Testis (tissue), 3 donors: ENCODE results near the gene ILKAP. TPM values are rescaled to one million over a fixed set of nuclear protein-coding genes. Genes with fewer than 3 reads are reported as not detected.

Experiments
- DNase-seq: peaks from one replicate; pipeline ENCODE4 v3.0.0-alpha.2; 2019
- H3K27ac ChIP-seq, 2 donors: fragments of 200-600 bp; sonication (generic); one replicate each; pipeline ENCODE4 v1.5.1; 2019
- H3K27me3 ChIP-seq: fragments of 200-600 bp; sonication (generic); one replicate; pipeline ENCODE4 v1.5.1; 2019
- H3K36me3 ChIP-seq: fragments of 200-600 bp; sonication (generic); one replicate; pipeline ENCODE4 v1.5.1; 2017; ENCODE audit warnings: low read depth; ENCODE audit errors: missing control alignments
- H3K4me1 ChIP-seq: fragments of 200-600 bp; sonication (generic); one replicate; pipeline ENCODE4 v1.5.1; 2019
- H3K4me3 ChIP-seq, 2 donors: fragments of 200-600 bp; sonication (generic); one replicate each; pipeline ENCODE4 v1.5.1; 2017 to 2019
- H3K9me3 ChIP-seq: fragments of 200-600 bp; sonication (generic); one replicate; pipeline ENCODE4 v1.5.1; 2017
- CTCF ChIP-seq, 3 experiments: fragments of 450-650 bp in 2 of 3; fragments of 200-600 bp in 1 of 3; sonication (generic) in 1 of 3; IDR thresholded peaks; one replicate each; pipeline ENCODE4 v1.5.1; 2016 to 2019; ENCODE audit warnings: antibody characterized with exemption in 3 of 3, mild to moderate bottlenecking in 2 of 3, moderate library complexity in 1 of 3
- POLR2A ChIP-seq: fragments of 450-650 bp; IDR thresholded peaks from one replicate; pipeline ENCODE4 v1.6.1; 2017; ENCODE audit warnings: antibody characterized with exemption, mild to moderate bottlenecking, moderate library complexity
- WGBS, 2 donors: methylation state at CpG; one replicate each; pipeline ENCODE4 v1.1.5; 2018; 5-methylcytosine and 5-hydroxymethylcytosine counted together
- intact Hi-C: fragments of 100-400 bp; cut with DNase I; formaldehyde crosslinking; loops from one replicate; pipeline ENCODE4 v1.15.1; 2023; ENCODE audit warnings: low total_unique reads
- polyA plus RNA-seq: library from polyadenylated mRNA; stranded (reverse); fragments of 350-450 nt; fragmentation: Illumina TruSeq; extraction: RNeasy Lipid Tissue Mini Kit (QIAGEN cat#74804); gene quantifications from one replicate; pipeline ENCODE4 v1.2.3, GENCODE V29; 2014; ENCODE audit warnings: low read depth, low replicate concordance; ENCODE audit not compliant: insufficient read depth
- total RNA-seq, 2 donors: library from RNA; depleted of rRNA; stranded (reverse); fragments of >200 nt; gene quantifications; one replicate each; pipeline ENCODE4 v1.2.3, GENCODE V29; 2016

Gene ILKAP
- total and polyA plus RNA-seq, 3 donors from 2014 or later = 44.8 to 65.3 (median 59.8) TPM

GRCh38 chr2:238237431-238238135 lies 34.1 kb upstream of the ILKAP start:
- TF ChIP-seq POLR2A (no peak), CTCF (IDR thresholded peaks at IDR 0.05) (no peak)
- intact Hi-C loops = no loop called here
- Histone ChIP-seq H3K27me3 (no peaks in the 10 kb centered on the region), H3K9me3 (no peaks in the 10 kb centered on the region), H3K4me1 (peaks cover 15% of the 10 kb centered on the region), H3K4me3 (no peak overlapping the region), H3K36me3 (no peaks in the 10 kb centered on the region), H3K27ac (no peak overlapping the region)
- no peak for DNase-seq
- WGBS, 2 donors = 80 to 83% methylated on average over 5 to 11 of the region's 11 CpGs

- H3K4me3 ChIP-seq = no peak overlapping the region
- no peaks in the 10 kb centered on the region for H3K9me3 ChIP-seq
- no peaks in the 10 kb centered on the region for H3K36me3 ChIP-seq
- DNase-seq = no peak
- intact Hi-C loops = no loop called here
- 77 to 91% methylated on average over 3 to 4 of the region's 4 CpGs for WGBS, 2 donors
- H3K27ac ChIP-seq = no peak overlapping the region
- no peak for TF ChIP-seq CTCF (IDR thresholded peaks at IDR 0.05)
- no peak for TF ChIP-seq POLR2A
- no peaks in the 10 kb centered on the region for H3K27me3 ChIP-seq
- peaks cover 7% of the 10 kb centered on the region for H3K4me1 ChIP-seq
These were observed 33.1 kb upstream of the ILKAP start for GRCh38 chr2:238236571-238236970.

- H3K36me3 ChIP-seq = no peaks in the 10 kb centered on the region
- intact Hi-C loops = no loop called here
- H3K9me3 ChIP-seq = no peaks in the 10 kb centered on the region
- no peak for DNase-seq
- no peak overlapping the region for H3K4me3 ChIP-seq
- no peaks in the 10 kb centered on the region for H3K27me3 ChIP-seq
- 92 to 93% methylated on average over 6 to 7 of the region's 7 CpGs for WGBS, 2 donors
- peaks cover under 1% of the 10 kb centered on the region for H3K4me1 ChIP-seq
- no peak for TF ChIP-seq POLR2A
- TF ChIP-seq CTCF (IDR thresholded peaks at IDR 0.05) = no peak
- H3K27ac ChIP-seq = no peak overlapping the region
These were observed 32.4 kb upstream of the ILKAP start for GRCh38 chr2:238235856-238236255.

GRCh38 chr2:238235331-238235732 lies 31.8 kb upstream of the ILKAP start:
- Histone ChIP-seq H3K4me3 (no peak overlapping the region), H3K4me1 (no peaks in the 10 kb centered on the region), H3K9me3 (no peaks in the 10 kb centered on the region), H3K36me3 (no peaks in the 10 kb centered on the region), H3K27me3 (no peaks in the 10 kb centered on the region), H3K27ac (no peak overlapping the region)
- DNase-seq = no peak
- TF ChIP-seq POLR2A (no peak), CTCF (IDR thresholded peaks at IDR 0.05) (no peak)
- 57 to 72% methylated on average over 11 of the region's 11 CpGs for WGBS, 2 donors
- intact Hi-C loops = no loop called here

- Histone ChIP-seq H3K36me3 (no peaks in the 10 kb centered on the region), H3K9me3 (no peaks in the 10 kb centered on the region), H3K4me1 (no peaks in the 10 kb centered on the region), H3K27me3 (no peaks in the 10 kb centered on the region), H3K4me3 (no peak overlapping the region), H3K27ac (no peak overlapping the region)
- no peak for DNase-seq
- TF ChIP-seq CTCF (IDR thresholded peaks at IDR 0.05) = no peak
- no peak for TF ChIP-seq POLR2A
- 71 to 81% methylated on average over 12 of the region's 12 CpGs for WGBS, 2 donors
- intact Hi-C loops = no loop called here
These were observed 30.1 kb upstream of the ILKAP start for GRCh38 chr2:238233625-238234024.
